22Rv1 (cell line): Measurements from ENCODE around the gene UBC.

Experiments
- ZFX ChIP-seq: fragments of 450-650 bp; IDR thresholded peaks from 2 replicates; pipeline ENCODE4 v1.6.1; 2017; ENCODE audit warnings: antibody characterized with exemption, borderline replicate concordance
- TF ChIP-seq, protein P1 (sequence below): fragments of 450-650 bp; IDR thresholded peaks from 2 replicates; pipeline ENCODE4 v1.5.1; 2017; ENCODE audit warnings: mild to moderate bottlenecking

DNA sequence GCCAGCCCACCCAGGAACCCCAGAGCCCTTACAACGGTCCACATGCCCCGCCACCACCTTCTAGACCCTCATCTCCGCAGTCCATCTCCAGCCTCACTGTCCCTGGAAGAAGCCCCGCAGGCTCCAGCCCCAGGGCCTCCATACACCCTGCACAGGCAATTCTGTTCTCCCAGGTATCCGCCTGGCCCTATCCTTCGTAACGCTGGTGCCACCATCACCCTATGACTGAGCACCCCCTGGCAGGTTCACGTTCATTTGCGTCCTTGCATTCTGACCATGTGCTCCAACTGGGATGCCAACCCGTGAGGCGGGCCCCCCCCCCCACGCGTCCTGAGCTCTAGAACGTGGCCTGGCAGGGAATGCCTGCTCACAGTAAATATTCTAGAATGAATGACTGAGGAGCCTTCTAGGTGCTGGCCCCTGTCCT is 50.1 kb downstream of the UBC start:
- TF ChIP-seq, protein P1, sequence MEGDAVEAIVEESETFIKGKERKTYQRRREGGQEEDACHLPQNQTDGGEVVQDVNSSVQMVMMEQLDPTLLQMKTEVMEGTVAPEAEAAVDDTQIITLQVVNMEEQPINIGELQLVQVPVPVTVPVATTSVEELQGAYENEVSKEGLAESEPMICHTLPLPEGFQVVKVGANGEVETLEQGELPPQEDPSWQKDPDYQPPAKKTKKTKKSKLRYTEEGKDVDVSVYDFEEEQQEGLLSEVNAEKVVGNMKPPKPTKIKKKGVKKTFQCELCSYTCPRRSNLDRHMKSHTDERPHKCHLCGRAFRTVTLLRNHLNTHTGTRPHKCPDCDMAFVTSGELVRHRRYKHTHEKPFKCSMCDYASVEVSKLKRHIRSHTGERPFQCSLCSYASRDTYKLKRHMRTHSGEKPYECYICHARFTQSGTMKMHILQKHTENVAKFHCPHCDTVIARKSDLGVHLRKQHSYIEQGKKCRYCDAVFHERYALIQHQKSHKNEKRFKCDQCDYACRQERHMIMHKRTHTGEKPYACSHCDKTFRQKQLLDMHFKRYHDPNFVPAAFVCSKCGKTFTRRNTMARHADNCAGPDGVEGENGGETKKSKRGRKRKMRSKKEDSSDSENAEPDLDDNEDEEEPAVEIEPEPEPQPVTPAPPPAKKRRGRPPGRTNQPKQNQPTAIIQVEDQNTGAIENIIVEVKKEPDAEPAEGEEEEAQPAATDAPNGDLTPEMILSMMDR = no peak
- TF ChIP-seq ZFX = no peak
